PFSK-1 (cell line): ENCODE data around the gene TTR.

Experiments used
- POLR2AphosphoS5 ChIP-seq: IDR thresholded peaks from 2 replicates; pipeline ENCODE4 v1.6.1; 2012; ENCODE audit warnings: low read depth, mild to moderate bottlenecking, control low read depth, low read length, moderate library complexity
- TAF1 ChIP-seq: IDR thresholded peaks from 2 replicates; pipeline ENCODE4 v1.6.1; 2012; ENCODE audit warnings: low read length, control low read depth, borderline replicate concordance; ENCODE audit not compliant: insufficient read depth

DNA sequence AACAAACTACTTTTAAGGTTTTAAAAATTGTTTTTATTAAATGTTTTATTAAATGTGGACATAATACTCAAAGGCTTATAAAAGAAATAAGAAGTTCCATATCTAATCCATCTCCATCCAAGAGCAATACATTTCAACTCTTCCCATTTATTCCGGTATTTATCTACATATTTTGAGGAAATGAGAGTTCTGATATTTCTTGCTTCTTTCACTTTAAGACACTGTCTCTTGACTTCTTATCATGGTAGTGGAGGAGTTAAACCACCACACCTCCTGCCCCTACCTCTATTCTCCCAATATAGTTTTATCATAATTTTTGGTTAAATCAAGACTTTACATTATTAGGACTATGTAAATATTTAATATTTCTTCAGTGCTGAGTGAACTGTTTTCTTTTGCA is 40.7 kb downstream of the TTR start:
- TF ChIP-seq TAF1 (no peak), POLR2AphosphoS5 (no peak)
